ENCODE data around the gene BCAR1.

- TF ChIP-seq POLR2A (IDR thresholded peaks at IDR 0.05) (no peak), CTCF (IDR thresholded peaks at IDR 0.05) (no peak)
Observed at GRCh38 chr16:75246504-75247205, 4.8 kb downstream of the BCAR1 start.
